HG02885 (cell line): Measurements from ENCODE around the gene ANKRD13B.
A peak's percentile ranks its signal among the peaks of the same experiment; 100 is the strongest.

ENCODE experiments used
- ATAC-seq: cut with Tn5 transposase; IDR thresholded peaks from one replicate; pipeline ENCODE4 v1.9.1; 2021; ENCODE audit warnings: mild to moderate bottlenecking; ENCODE audit not compliant: unreplicated experiment, poor library complexity

The ANKRD13B gene

GRCh38 chr17:29579866-29580771 is 12.8 kb upstream of the ANKRD13B start:
- ATAC-seq = peak; percentile 80

GRCh38 chr17:29581583-29582253 is 11.2 kb upstream of the ANKRD13B start:
- no peak for ATAC-seq

DNA sequence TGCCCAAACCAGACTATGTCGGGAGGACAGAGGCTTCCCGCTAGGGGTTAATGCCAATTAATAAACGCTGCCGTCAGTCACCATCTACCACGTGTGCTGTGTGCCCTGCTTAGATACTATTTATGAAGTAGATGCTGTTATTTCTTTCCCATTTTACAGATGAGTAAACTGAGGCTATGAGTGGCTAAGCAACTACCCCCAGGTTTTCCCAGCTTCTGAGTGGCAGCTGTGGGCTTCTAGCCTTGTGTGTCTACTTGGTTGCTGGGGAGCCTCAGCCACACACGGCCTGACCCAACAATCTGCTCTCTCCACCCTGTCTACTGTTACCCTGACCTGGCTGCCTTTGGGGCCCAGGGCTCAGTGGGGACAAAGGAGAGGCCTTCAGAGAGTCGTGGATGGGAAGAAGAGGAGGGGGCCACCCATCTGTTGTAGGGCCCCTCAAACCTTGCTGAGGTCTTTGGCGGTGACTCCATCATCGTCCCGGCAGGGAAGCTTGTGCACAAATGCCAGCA is 10.6 kb upstream of the ANKRD13B start:
- no peak for ATAC-seq

DNA sequence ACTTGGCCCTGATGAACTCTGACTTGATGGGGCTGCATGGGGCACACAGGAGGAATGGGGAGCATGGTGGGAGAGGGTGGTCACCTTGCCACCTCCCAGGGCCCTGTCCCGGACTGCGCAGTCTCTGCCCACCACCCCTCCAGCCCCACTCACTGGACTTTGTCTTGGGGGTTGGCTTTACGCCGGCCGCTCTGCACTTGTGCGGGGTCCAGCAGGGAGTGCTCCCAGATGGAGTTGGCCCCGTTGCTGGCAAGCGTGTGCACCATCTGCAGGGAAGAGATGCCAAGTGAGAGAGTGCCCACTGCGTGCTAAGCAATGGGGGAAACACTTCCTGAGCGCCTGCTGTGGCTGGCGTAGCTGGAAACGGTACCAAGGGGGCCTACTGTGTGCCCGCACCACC is 10.2 kb upstream of the ANKRD13B start:
- no peak for ATAC-seq

DNA sequence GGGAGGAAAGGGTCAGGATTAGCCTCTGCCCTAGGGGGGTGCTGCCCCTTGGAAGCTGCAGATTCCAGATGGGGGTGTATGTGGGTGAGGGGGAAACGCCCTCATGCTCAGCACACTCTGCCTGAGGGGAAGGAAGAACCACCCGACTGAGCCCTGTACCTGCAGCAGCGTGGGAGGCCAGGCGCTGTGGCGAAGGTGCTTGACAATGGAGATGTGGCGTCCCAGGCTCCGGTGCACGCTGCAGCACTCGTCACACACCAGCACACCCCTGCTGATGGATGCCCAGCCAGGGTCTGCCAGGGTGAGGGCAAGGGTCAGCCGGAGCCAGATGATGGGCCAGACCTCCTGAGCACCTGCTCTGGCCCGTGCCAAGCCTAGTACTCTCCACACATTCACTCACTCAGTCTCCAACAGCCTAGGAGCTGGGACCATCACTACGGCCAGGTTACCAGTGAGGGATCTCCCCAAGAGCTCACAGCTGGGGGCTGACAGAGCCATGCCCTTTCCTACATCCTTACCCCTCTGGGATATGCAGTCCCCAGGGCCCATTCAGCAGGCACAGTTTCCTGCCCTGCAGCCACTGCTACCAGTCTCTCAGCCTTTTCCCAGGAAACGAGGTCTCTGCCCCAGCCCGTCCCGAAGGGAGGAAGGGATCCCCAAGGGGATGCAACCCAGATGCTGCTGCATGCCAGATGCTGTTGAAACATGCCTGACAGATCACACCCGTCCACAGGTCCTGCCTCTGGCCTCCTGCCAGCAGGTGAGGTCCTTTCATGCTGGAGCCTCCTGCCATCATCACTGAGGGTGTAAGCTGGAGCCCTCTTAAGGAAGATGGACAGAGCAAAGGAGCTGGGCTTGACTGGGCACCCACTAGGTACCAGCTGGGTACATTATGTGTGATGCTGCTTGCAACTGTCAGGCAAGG is 9.3 kb upstream of the ANKRD13B start:
- ATAC-seq = no peak

DNA sequence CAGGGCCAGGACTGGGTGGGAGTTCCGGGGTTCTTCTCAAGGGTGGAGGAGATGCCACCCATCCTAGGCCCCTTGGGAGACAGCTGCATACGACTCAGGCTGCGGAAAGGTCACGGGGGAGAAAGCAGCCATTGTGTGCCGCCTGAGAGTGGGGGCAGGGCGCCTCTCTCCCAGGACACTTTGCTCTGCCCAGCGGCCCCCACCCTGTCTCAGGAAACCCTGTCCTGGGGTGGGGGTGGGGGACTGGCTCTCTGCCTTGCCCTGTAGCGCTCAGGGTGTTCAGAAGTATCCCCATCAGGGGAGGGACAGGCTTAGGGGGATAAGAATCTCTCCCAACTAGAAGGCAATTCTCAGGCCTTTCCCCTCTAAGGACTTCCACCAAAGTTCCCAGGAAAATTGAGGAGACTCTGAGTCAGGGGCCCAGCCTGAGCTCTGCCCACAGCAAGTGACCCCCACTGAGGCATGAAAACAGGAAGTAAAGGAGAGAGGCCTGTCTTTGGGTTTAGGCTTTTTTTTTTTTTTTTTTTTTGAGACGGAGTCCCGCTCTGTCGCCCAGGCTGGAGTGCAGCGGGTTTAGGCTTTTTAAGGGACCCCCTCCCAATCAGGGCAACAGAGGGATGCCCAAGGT is 8.4 kb upstream of the ANKRD13B start:
- no peak for ATAC-seq

DNA sequence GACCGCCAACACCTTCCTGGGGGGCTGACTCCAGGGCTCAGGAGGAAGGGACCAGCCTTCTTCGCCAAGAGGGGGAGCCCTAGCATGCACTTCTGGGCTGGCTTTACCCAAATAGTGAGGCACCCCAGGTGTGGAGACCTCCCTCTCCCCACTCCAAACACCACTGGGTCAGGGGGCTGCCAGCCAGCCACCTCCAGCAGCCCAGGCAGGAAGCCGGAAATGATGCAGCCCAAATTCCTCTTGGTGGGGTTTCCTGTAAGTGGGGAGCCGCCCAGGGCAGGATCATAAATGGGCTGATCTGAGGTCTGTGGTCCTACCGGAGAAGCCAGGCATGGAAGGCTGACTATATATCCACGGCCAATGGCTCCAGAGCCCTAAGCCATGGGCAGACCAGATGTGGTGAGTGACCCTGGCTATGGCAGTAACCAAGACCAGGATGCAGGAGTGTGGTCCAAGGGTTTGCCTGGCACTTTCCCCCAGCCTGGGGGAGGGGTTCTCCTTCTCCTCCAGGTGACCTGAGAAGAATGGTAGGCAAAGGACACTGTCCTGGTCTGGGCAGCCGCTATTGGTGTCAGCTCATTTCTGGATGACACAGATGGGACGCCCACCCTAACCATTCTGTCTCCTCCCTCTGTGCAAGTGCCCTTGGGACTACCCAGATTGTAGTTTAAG is 7.7 kb upstream of the ANKRD13B start:
- no peak for ATAC-seq

DNA sequence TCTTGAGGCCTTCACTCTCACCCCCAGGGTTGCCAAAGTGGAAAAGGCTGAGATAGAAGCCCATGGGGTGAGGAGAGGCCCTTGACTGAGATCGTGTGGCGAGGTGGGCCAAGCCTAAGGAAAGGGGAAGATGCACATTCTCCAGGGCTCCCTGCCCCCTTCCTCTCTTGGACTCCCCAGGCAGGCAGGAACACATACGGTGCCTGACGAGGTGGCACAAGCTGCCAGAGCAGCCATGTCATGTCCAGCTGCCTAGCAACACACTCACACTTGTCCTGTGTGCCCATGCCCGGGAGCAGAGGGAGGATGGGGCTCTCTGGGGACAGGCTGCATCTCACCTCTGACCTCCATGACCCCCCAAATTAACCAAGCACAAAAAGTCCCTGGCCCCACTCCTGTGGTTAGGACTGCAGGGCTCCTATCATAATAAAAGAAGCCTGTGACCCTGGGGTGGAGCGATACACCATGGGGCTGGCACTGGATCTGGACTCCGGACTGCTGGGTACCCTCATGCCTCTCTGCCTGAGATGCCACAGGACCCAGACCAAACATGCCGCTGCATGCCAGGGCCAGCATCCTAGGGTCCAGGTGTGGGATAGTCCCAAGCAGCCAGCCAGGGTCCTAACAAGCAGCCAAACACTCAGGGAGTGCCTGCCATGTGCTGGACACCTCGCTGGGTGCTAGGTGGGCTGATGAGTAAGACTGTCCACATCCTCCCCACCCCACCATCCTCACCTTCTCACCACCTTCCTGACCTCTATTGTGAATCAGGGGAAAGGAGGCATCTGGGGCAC is 6.1 kb upstream of the ANKRD13B start:
- no peak for ATAC-seq

GRCh38 chr17:29587591-29587990 is 5.3 kb upstream of the ANKRD13B start:
- no peak for ATAC-seq

DNA sequence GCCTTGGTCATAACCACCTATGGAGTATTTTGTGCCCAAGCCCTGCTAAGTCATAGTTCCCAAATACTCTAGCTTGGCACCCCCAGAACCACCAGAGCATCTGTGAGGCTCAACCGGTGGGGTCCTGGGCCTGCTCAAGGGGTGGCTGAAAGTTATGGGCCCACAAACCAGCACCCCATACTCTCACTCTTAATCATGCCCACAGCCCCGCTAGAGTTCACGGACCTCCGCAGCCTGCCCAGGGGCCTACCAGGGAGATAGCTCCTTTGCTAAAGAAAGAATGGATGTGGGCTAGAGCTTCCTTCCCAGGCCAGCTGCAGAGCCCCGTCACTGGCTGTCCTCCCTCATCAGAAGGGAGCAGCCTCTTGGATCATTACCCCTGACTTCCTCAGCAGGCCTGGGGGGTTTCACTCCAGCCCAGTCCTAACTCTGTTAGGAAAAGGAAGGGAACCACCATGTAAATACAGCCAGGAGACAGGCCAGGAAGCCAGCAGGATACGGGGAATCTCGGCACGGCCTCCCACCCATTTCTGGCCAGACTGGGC is 4.8 kb upstream of the ANKRD13B start:
- no peak for ATAC-seq

DNA sequence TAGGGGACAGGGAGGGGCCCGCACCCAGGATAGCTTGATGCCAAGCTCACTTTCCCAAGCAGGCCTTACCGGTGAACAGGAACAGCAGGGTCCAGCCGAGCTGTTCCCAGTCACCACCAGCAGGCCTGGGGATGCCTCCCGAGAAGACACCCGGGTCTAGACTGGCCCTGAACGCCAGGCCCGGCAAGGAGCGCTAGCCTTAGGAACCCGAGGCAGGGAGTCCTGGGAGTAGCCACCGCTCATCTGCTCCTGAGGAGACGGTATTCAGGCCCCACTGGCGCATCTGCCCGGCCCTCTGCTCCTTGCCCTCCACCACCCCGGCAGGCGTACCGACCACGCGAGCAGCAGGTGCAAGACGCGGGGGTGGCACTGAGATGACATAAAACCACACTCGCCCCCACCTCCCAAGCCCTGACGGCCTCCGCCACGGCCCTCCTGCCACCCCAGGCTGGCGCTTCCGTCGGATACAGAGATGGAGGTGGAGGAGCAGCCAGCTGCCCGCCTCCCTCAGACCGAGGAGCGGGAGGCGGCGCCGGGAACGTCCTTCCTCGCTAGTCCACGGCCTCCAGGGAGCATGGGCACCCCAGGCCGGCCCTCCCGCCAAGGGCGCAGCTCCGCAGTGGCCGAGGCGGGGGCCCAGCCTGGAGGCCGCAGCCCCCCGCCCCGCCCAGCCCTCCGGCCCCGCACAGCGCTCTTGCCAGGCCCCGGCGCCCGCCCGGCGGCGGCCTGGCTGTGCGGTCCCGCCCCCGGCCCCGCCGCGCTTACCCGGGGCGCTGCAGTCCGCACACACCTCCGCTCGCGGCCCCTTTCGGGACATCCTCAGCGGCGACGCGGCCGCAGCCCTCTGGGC is 4.1 kb upstream of the ANKRD13B start:
- peak; percentile 17 for ATAC-seq

GRCh38 chr17:29589524-29590410 is 3.2 kb upstream of the ANKRD13B start, which contains the start of gene GIT1:
Gene GIT1, minus strand, starts transcription at chr17:29589648. Its CDS starts 270 bp downstream, at chr17:29589378.
- peak; percentile 69 for ATAC-seq

DNA sequence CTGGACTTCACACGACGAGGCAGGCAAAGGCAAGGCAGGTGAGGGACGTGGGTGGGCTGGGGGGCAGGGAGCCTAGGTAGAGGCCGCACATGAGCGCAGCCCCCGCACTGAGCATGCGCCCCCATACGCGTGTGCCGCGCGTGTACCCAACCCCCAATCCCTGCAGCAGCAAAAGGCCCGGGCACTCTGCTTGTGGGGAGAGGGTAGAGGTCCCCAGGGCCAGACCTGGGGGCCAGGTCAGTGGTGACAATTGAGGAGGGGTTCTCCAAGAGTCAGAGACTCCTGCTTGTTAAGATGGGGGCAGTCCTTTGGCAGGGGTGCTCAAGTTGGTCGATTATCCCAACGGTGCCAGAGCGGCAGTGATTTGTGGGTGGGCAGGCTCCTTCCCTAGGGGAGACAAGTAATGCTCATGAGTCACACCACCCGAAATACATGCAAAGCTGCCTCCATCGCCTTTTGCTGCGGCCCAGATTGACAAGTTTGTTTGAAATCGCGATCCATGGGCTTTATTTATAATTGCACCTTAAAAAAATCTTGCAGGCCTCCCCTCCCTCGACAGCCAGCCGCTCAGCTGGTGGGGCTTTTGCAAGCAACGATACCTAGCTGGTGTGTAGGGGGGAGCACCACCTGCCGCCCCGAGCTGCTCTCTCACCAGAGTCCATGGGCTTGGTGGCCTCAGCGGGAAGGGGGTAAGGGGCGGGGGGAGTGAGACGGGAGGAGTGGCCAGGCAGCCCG is 2.4 kb upstream of the ANKRD13B start:
- ATAC-seq = no peak

DNA sequence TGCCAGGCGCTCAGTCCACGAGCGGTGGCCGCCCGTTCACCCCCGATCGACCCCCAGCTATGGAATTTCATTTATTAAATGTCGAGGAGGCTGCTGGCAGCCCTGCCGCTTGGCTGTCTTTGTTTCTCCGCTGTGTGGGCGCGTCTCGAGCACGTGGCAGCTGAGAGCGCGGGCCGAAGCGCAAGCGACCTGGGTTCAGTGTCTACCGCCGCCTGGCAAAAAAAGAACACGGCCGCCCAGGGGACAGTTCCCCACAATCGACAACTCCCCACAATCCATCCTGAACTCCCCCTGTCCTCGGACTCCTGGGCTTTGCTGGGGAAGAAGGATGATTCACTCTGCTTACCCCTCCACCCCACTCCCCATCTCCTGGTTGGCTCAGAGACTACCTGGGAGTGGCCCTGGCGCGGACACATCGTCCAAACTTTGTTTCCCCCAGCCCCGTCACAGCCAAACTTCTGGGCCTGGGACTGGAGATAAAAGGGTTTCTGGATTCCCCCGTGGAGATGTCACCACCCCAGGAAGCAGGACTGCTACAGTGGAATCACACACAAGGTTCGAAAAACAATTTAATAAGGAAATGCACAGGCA is 1.7 kb upstream of the ANKRD13B start:
- no peak for ATAC-seq
